Measurements from ENCODE around the gene ADGB. TPM values are rescaled to one million over a fixed set of nuclear protein-coding genes. Genes with fewer than 3 reads are reported as not detected.

The ADGB gene
- polyA plus RNA-seq, 1 donor (not counting 4 experiments of a cell fraction or from before 2014, with no cell fraction given) = not detected

DNA sequence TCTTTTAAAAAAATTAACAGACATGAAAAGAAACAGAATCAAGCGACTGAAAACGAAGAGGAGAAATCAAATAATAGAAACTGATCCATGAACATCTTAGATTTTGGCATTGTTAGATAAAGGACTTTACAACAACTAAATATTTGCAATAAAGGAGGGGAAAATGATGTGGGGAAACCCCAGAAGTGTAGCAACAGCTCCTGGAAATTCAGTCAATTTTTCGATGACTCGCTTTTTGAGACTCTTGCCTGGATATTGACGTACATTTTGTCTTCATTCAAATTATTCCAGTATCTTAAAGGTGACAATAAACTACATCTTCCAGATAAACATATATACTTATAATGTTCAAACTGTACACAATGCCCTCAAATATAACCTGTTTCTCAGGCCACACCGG lies 44.1 kb downstream of the ADGB start:
- FAIRE-seq (no peak), DNase-seq (ENCODE audit: low read depth, low spot score) (no peak)
- no peaks in the 10 kb centered on the region for H3K36me3 ChIP-seq (ENCODE audit: control insufficient read depth in 2 of 2, extremely low read depth in 1 of 2, insufficient read depth in 2 of 2, low read length in 2 of 2)

DNA sequence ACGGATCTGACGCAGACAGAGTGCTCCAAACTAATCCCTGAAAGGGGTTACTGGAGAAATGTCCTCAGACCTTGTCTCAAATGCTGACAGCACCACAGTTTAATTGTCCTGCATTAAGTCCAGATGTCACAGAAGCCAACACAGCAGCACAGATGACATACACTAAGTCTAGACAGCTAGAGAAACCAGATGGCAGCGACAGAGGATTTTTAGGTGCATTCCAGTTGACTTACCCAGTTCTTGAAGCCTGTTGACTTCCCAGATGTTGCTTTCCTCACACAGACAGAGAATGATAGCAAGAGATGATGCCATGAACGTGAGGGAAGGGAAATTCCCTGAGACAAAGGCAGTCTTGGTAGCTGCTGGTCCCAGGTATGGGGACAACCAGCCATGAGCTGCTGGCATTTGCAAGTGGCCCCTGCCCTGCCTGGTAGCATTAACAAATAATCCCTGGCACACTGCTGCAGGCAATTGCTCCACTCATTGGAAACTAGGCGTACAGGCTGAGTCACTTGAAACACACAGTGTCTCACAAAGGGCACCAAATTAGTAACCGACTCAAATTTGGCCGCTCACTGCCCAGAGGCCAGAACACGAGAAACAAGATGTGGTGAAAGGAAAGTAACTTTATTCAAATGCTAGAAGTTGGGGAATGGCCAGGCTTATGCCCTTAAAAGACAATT lies 52.2 kb downstream of the ADGB start:
- H3K27ac ChIP-seq (ENCODE audit: control insufficient read depth, insufficient read depth, low read length) = no peak overlapping the region
- no peaks in the 10 kb centered on the region for H3K4me1 ChIP-seq (ENCODE audit: control insufficient read depth, extremely low read depth, insufficient read depth, low read length)
- no peak overlapping the region for H3K9ac ChIP-seq (ENCODE audit: control insufficient read depth, extremely low read depth, insufficient read depth, low read length)
- DNase-seq (ENCODE audit: low read depth, low spot score) = no peak
- TF ChIP-seq, protein P1, sequence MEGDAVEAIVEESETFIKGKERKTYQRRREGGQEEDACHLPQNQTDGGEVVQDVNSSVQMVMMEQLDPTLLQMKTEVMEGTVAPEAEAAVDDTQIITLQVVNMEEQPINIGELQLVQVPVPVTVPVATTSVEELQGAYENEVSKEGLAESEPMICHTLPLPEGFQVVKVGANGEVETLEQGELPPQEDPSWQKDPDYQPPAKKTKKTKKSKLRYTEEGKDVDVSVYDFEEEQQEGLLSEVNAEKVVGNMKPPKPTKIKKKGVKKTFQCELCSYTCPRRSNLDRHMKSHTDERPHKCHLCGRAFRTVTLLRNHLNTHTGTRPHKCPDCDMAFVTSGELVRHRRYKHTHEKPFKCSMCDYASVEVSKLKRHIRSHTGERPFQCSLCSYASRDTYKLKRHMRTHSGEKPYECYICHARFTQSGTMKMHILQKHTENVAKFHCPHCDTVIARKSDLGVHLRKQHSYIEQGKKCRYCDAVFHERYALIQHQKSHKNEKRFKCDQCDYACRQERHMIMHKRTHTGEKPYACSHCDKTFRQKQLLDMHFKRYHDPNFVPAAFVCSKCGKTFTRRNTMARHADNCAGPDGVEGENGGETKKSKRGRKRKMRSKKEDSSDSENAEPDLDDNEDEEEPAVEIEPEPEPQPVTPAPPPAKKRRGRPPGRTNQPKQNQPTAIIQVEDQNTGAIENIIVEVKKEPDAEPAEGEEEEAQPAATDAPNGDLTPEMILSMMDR (optimal IDR thresholded peaks at IDR 0.05 in 1 of 3, IDR thresholded peaks at IDR 0.05 in 1 of 3, conservative IDR thresholded peaks at IDR 0.05 in 1 of 3; ENCODE audit: extremely low read depth in 1 of 3, insufficient read depth in 2 of 3, low read length in 3 of 3) = no peak
- TF ChIP-seq EZH2 (IDR thresholded peaks at IDR 0.05; ENCODE audit: low read length) = no peak
- no peaks in the 10 kb centered on the region for H3K9me1 ChIP-seq (ENCODE audit: control insufficient read depth, extremely low read depth, insufficient read depth, low read length)
- dilution Hi-C loops (cut with MboI; ENCODE audit: extremely low pct_ligation_motif_present, low sequenced_read_pairs) = no loop called here
- no peak for FAIRE-seq
- no peaks in the 10 kb centered on the region for H3K36me3 ChIP-seq (ENCODE audit: control insufficient read depth in 2 of 2, extremely low read depth in 1 of 2, insufficient read depth in 2 of 2, low read length in 2 of 2)
- no peak overlapping the region for H2AFZ ChIP-seq (ENCODE audit: control insufficient read depth, low read length)
- H3K9me3 ChIP-seq (ENCODE audit: control insufficient read depth, low read depth, low read length) = no peaks in the 10 kb centered on the region
- no peak overlapping the region for H3K4me3 ChIP-seq (ENCODE audit: control insufficient read depth in 2 of 3, extremely low read depth in 1 of 3, insufficient read depth in 2 of 3, low read depth in 1 of 3, low read length in 3 of 3)
- no peaks in the 10 kb centered on the region for H4K20me1 ChIP-seq (ENCODE audit: control insufficient read depth, extremely low read depth, insufficient read depth, low read length)
- H3K4me2 ChIP-seq (ENCODE audit: control insufficient read depth, extremely low read depth, insufficient read depth, low read depth, low read length) = no peak overlapping the region
- no peaks in the 10 kb centered on the region for H3K79me2 ChIP-seq (ENCODE audit: control insufficient read depth, insufficient read depth, low read length)
- H3K27me3 ChIP-seq (ENCODE audit: control insufficient read depth, extremely low read depth, insufficient read depth, low read length) = no peaks in the 10 kb centered on the region

More for the DNA sequence above, 44.1 kb downstream of the ADGB start:
- no peak overlapping the region for H3K4me2 ChIP-seq (ENCODE audit: control insufficient read depth, extremely low read depth, insufficient read depth, low read depth, low read length)
- no peaks in the 10 kb centered on the region for H3K27me3 ChIP-seq (ENCODE audit: control insufficient read depth, extremely low read depth, insufficient read depth, low read length)
- no peak overlapping the region for H3K27ac ChIP-seq (ENCODE audit: control insufficient read depth, insufficient read depth, low read length)
- no peak for TF ChIP-seq EZH2 (IDR thresholded peaks at IDR 0.05; ENCODE audit: low read length)
- TF ChIP-seq, protein P1 (optimal IDR thresholded peaks at IDR 0.05 in 1 of 3, IDR thresholded peaks at IDR 0.05 in 1 of 3, conservative IDR thresholded peaks at IDR 0.05 in 1 of 3; ENCODE audit: extremely low read depth in 1 of 3, insufficient read depth in 2 of 3, low read length in 3 of 3) = no peak
- H3K79me2 ChIP-seq (ENCODE audit: control insufficient read depth, insufficient read depth, low read length) = no peaks in the 10 kb centered on the region
- no peaks in the 10 kb centered on the region for H3K9me3 ChIP-seq (ENCODE audit: control insufficient read depth, low read depth, low read length)
- H3K9me1 ChIP-seq (ENCODE audit: control insufficient read depth, extremely low read depth, insufficient read depth, low read length) = no peaks in the 10 kb centered on the region
- H3K4me1 ChIP-seq (ENCODE audit: control insufficient read depth, extremely low read depth, insufficient read depth, low read length) = no peaks in the 10 kb centered on the region
- H4K20me1 ChIP-seq (ENCODE audit: control insufficient read depth, extremely low read depth, insufficient read depth, low read length) = no peaks in the 10 kb centered on the region
- H2AFZ ChIP-seq (ENCODE audit: control insufficient read depth, low read length) = no peak overlapping the region
- dilution Hi-C loops (cut with MboI; ENCODE audit: extremely low pct_ligation_motif_present, low sequenced_read_pairs) = no loop called here
- H3K4me3 ChIP-seq (ENCODE audit: control insufficient read depth in 2 of 3, extremely low read depth in 1 of 3, insufficient read depth in 2 of 3, low read depth in 1 of 3, low read length in 3 of 3) = no peak overlapping the region
- no peak overlapping the region for H3K9ac ChIP-seq (ENCODE audit: control insufficient read depth, extremely low read depth, insufficient read depth, low read length)

Data from keratinocyte (primary cell).